Esophagus squamous epithelium (tissue), 4 donors: ENCODE results near the gene CCK.

Experiments used
- CTCF ChIP-seq, 6 experiments: fragments of 450-650 bp in 4 of 6; fragments of 200-600 bp in 2 of 6; sonication (generic) in 2 of 6; IDR thresholded peaks; one replicate each; pipeline ENCODE4 v1.5.1; 2016 to 2019; ENCODE audit warnings: antibody characterized with exemption in 6 of 6, mild to moderate bottlenecking in 4 of 6, moderate library complexity in 4 of 6
- POLR2A ChIP-seq, 4 donors: fragments of 450-650 bp; IDR thresholded peaks; one replicate each; pipeline ENCODE4 v1.6.1; 2017; ENCODE audit warnings: antibody characterized with exemption in 4 of 4, mild to moderate bottlenecking in 4 of 4, moderate library complexity in 3 of 4

- TF ChIP-seq CTCF (IDR thresholded peaks at IDR 0.05): no peak
- no peak for TF ChIP-seq POLR2A (IDR thresholded peaks at IDR 0.05)
Observed at GRCh38 chr3:42222942-42223693, 42.9 kb downstream of the CCK start.
